ENCODE results near the gene CNNM2. TPM values are rescaled to one million over a fixed set of nuclear protein-coding genes. Genes with fewer than 3 reads are reported as not detected.

CNNM2 gene
- total RNA-seq, 4 donors from 2014 or later: 15.2 to 19.2 (median 15.9) TPM

DNA sequence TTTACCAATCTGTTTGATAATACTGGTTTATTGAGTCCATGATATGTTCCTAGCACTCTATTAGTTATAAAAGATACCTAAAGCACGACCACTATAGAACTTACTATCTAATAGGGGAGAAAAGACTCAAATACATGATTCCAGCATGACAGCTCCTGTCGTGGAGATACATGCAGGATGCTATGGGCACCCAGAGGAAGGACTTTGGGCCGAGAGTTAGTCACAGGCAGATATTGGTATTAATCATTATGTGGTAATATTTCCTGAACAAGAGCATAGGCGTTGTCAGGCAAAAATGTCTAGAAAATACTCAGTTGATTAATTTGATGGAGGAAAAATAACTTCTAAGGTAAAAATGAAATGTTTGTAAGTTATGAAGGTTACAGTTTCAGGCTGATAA is 31.8 kb downstream of the CNNM2 start:
- 83 to 93% methylated on average over 4 of the region's 4 CpGs for WGBS, 2 donors
- peaks cover 0 to 13% of the 10 kb centered on the region in 2 donors for H3K4me1 ChIP-seq
- no peak overlapping the region for H3K27ac ChIP-seq
- no peaks in the 10 kb centered on the region for H3K36me3 ChIP-seq
- no peak overlapping the region for H3K4me3 ChIP-seq (replicated peaks in 1 of 3)
- intact Hi-C loops (cut with DNase I): no loop called here
- no peaks in the 10 kb centered on the region for H3K9me3 ChIP-seq
- TF ChIP-seq, protein P1, sequence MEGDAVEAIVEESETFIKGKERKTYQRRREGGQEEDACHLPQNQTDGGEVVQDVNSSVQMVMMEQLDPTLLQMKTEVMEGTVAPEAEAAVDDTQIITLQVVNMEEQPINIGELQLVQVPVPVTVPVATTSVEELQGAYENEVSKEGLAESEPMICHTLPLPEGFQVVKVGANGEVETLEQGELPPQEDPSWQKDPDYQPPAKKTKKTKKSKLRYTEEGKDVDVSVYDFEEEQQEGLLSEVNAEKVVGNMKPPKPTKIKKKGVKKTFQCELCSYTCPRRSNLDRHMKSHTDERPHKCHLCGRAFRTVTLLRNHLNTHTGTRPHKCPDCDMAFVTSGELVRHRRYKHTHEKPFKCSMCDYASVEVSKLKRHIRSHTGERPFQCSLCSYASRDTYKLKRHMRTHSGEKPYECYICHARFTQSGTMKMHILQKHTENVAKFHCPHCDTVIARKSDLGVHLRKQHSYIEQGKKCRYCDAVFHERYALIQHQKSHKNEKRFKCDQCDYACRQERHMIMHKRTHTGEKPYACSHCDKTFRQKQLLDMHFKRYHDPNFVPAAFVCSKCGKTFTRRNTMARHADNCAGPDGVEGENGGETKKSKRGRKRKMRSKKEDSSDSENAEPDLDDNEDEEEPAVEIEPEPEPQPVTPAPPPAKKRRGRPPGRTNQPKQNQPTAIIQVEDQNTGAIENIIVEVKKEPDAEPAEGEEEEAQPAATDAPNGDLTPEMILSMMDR (IDR thresholded peaks at IDR 0.05): no peak
- TF ChIP-seq POLR2A (IDR thresholded peaks at IDR 0.05): no peak
- DNase-seq: no peak
- H3K27me3 ChIP-seq: no peaks in the 10 kb centered on the region

DNA sequence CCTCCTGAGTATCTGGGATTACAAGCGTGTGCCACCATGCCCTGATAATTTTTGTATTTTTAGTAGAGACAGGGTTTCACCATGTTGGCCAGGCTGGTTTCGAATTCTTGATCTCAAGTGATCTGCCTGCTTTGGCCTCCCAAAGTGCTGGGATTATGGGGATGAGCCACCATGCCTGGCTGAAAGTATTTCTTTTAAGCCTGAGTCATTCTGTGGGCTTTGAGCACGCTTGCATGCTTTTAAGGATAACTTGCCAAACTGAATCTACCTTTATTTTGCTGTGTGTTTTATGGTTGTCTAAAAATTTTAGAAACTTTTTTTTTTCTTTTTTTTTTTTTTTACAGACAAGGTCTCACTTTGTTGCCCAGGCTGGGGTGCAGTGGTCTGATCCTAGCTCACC is 33.2 kb downstream of the CNNM2 start:
- WGBS, 2 donors: 98 to 100% methylated on average over 3 of the region's 3 CpGs
- TF ChIP-seq POLR2A (IDR thresholded peaks at IDR 0.05): no peak
- TF ChIP-seq, protein P1 (IDR thresholded peaks at IDR 0.05): no peak
- no peak overlapping the region for H3K27ac ChIP-seq
- H3K9me3 ChIP-seq: no peaks in the 10 kb centered on the region
- H3K36me3 ChIP-seq: no peaks in the 10 kb centered on the region
- H3K4me3 ChIP-seq (replicated peaks in 1 of 3): no peak overlapping the region
- H3K4me1 ChIP-seq: peaks cover 0 to 5% of the 10 kb centered on the region in 2 donors
- no peak for DNase-seq
- H3K27me3 ChIP-seq: no peaks in the 10 kb centered on the region
- intact Hi-C loops (cut with DNase I): no loop called here

DNA sequence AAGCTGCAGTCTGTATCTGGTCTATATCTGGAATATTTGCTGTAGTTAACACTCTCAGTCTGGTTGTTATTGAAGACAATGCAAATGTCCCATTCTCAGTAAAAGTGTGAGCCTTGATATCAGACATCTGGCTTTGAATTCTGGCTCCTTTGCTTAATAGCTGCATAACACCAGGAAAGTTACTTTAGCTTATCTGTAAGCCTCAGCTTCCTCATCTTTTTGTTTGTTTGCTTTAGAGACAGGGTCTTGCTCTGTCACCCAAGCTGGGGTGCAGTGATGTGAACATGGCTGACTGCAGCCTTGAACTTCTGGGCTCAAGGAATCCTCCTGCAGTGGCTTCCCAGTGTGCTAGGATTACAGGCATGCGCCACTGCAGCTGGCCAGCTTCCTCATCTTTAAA is 41.3 kb downstream of the CNNM2 start:
- H3K4me1 ChIP-seq: peaks cover 4 to 7% of the 10 kb centered on the region in 2 donors
- H3K4me3 ChIP-seq (replicated peaks in 1 of 3): no peak overlapping the region
- WGBS, 2 donors: 100% methylated on average over 1 of the region's 1 CpG
- H3K9me3 ChIP-seq: no peaks in the 10 kb centered on the region
- intact Hi-C loops (cut with DNase I): no loop called here
- no peak for TF ChIP-seq POLR2A (IDR thresholded peaks at IDR 0.05)
- TF ChIP-seq, protein P1 (IDR thresholded peaks at IDR 0.05): no peak
- no peak overlapping the region for H3K27ac ChIP-seq
- no peaks in the 10 kb centered on the region for H3K27me3 ChIP-seq
- no peak for DNase-seq
- H3K36me3 ChIP-seq: no peaks in the 10 kb centered on the region

DNA sequence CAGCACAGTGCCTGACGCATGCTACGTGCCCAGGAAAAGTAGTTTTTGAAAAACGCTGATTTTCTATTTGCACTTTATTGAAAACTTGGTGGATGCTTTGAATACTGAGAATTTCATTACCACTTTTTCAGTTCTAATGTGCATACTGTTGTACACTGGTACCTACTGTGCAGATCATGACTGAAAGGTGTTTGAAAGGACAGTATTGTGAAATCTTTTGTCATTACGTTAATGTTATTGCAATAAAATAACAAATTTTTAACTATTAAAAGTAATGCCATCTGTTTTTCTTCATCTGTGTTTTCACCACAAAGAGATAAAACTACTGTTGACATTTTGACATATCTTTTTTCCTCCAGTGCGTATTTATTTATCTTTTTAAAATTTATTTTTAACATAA is 42.1 kb downstream of the CNNM2 start:
- intact Hi-C loops (cut with DNase I): no loop called here
- 95 to 97% methylated on average over 5 of the region's 5 CpGs for WGBS, 2 donors
- H3K4me3 ChIP-seq (replicated peaks in 1 of 3): no peak overlapping the region
- no peaks in the 10 kb centered on the region for H3K27me3 ChIP-seq
- no peaks in the 10 kb centered on the region for H3K9me3 ChIP-seq
- peaks cover 7 to 10% of the 10 kb centered on the region in 2 donors for H3K4me1 ChIP-seq
- TF ChIP-seq, protein P1 (IDR thresholded peaks at IDR 0.05): no peak
- no peak for TF ChIP-seq POLR2A (IDR thresholded peaks at IDR 0.05)
- no peaks in the 10 kb centered on the region for H3K36me3 ChIP-seq
- no peak overlapping the region for H3K27ac ChIP-seq
- no peak for DNase-seq

DNA sequence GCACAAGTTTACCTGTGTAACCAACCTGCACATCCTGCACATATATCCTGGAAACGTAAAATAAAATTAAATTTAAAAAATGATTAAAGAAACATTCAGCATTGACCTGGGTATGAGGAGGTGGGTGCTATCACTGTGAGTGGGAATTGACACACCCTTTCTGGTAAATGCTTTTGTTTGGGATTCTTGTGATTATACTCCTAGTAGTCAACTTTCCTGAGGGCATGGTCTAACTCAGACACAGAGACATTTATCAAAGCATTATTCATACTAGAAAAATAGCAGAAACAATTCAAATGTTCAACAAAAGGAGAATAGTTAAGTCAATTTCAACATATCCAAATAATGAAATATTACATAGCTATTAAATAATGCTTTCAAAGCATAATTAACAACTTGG is 44.2 kb downstream of the CNNM2 start:
- no peaks in the 10 kb centered on the region for H3K9me3 ChIP-seq
- TF ChIP-seq, protein P1 (IDR thresholded peaks at IDR 0.05): no peak
- TF ChIP-seq POLR2A (IDR thresholded peaks at IDR 0.05): no peak
- H3K27ac ChIP-seq: no peak overlapping the region
- 89 to 92% methylated on average over 1 of the region's 1 CpG for WGBS, 2 donors
- no peak for DNase-seq
- no peak overlapping the region for H3K4me3 ChIP-seq (replicated peaks in 1 of 3)
- no peaks in the 10 kb centered on the region for H3K36me3 ChIP-seq
- peaks cover 7 to 19% of the 10 kb centered on the region in 2 donors for H3K4me1 ChIP-seq
- intact Hi-C loops (cut with DNase I): no loop called here
- no peaks in the 10 kb centered on the region for H3K27me3 ChIP-seq
